RPMI7951 (cell line): Measurements from ENCODE around the gene SPEM3. TPM values are rescaled to one million over a fixed set of nuclear protein-coding genes. Genes with fewer than 3 reads are reported as not detected.

Experiments
- DNase-seq: peaks from one replicate; pipeline ENCODE4 v3.0.0-alpha.2; 2012; ENCODE audit warnings: low read depth
- total RNA-seq: library from RNA; depleted of rRNA; stranded (reverse); fragments of >200 nt; shearing (Covaris generic); gene quantifications from 2 replicates; pipeline ENCODE4 v1.2.3, GENCODE V29; 2014

The SPEM3 gene
- total RNA-seq, 1 experiment from 2014 or later: not detected

- DNase-seq: no peak
Measured at GRCh38 chr17:7421186-7421585, 7.5 kb upstream of the SPEM3 start.

GRCh38 chr17:7423679-7424078 lies 5.0 kb upstream of the SPEM3 start:
- DNase-seq: no peak

- no peak for DNase-seq
Measured at GRCh38 chr17:7425316-7425715, 3.3 kb upstream of the SPEM3 start, which contains the start of gene SPEM2. Gene SPEM2 (plus strand): TSS chr17:7425616. CDS start chr17:7425689, 73 bp downstream.

- no peak for DNase-seq
Measured at GRCh38 chr17:7425756-7426155, 2.9 kb upstream of the SPEM3 start.

GRCh38 chr17:7426203-7426863 lies 2.3 kb upstream of the SPEM3 start:
- DNase-seq: no peak

GRCh38 chr17:7426896-7427489 lies 1.7 kb upstream of the SPEM3 start:
- DNase-seq: no peak

GRCh38 chr17:7427549-7427948 lies 1.1 kb upstream of the SPEM3 start:
- DNase-seq: no peak

- no peak for DNase-seq
Measured at GRCh38 chr17:7429722-7430121, 1.1 kb downstream of the SPEM3 start.

GRCh38 chr17:7431231-7431630 lies 2.6 kb downstream of the SPEM3 start:
- DNase-seq: no peak

GRCh38 chr17:7432296-7432695 lies 3.6 kb downstream of the SPEM3 start:
- no peak for DNase-seq

GRCh38 chr17:7435676-7436555 lies 7.3 kb downstream of the SPEM3 start:
- DNase-seq: peak; percentile 34

GRCh38 chr17:7436556-7437368 lies 8.1 kb downstream of the SPEM3 start:
- DNase-seq: peak; percentile 61

- DNase-seq: no peak
Measured at GRCh38 chr17:7437369-7437863, 8.8 kb downstream of the SPEM3 start.

- DNase-seq: no peak
Measured at GRCh38 chr17:7437950-7438614, 9.4 kb downstream of the SPEM3 start.

GRCh38 chr17:7438656-7439460 lies 10.2 kb downstream of the SPEM3 start:
- no peak for DNase-seq

GRCh38 chr17:7439462-7440112 lies 10.9 kb downstream of the SPEM3 start, which contains the start of gene FGF11:
Gene FGF11 (plus strand): TSS chr17:7439512. CDS start chr17:7439621, 109 bp downstream.
- DNase-seq: no peak

GRCh38 chr17:7440113-7440833 lies 11.6 kb downstream of the SPEM3 start:
- peak; percentile 37 for DNase-seq

- DNase-seq: peak; percentile 37
Measured at GRCh38 chr17:7440834-7441195, 12.2 kb downstream of the SPEM3 start.

GRCh38 chr17:7441266-7441665 lies 12.6 kb downstream of the SPEM3 start:
- no peak for DNase-seq
